B cell (primary cell): Measurements from ENCODE around the gene STRADB. TPM values are rescaled to one million over a fixed set of nuclear protein-coding genes. Genes with fewer than 3 reads are reported as not detected.
A peak's percentile ranks its signal among the peaks of the same experiment; 100 is the strongest.

Experiments
- ATAC-seq: fragments of 200-7000 bp; cut with Tn5 transposase; one replicate; pipeline ENCODE4 v1.10.0; 2021; ENCODE audit warnings: low read depth, mild to moderate bottlenecking, moderate number of reproducible peaks, moderate library complexity
- CTCF ChIA-PET: fragments of 350-600 bp; sonication (Branson Sonifier 250); formaldehyde crosslinking; loops from one replicate; lab custom pipeline; 2021; ENCODE audit warnings: antibody characterized with exemption, inconsistent platforms; lab: Charles Lee
- POLR2A ChIA-PET: fragments of 350-600 bp; sonication (Branson Sonifier 250); formaldehyde crosslinking; loops from one replicate; lab custom pipeline; 2021; ENCODE audit warnings: antibody characterized with exemption; lab: Charles Lee
- DNase-seq: peaks from one replicate; pipeline ENCODE4 v3.0.0; 2013
- H2AFZ ChIP-seq: 2 replicates; pipeline ENCODE4 v1.6.1; 2012; ENCODE audit warnings: mild to moderate bottlenecking, low read depth, low read length; ENCODE audit not compliant: insufficient read depth, poor library complexity, severe bottlenecking
- H3K27ac ChIP-seq, 2 donors: 1 replicate in 1 of 2; 2 replicates in 1 of 2; pipeline ENCODE4 v1.5.1; 2012 to 2013; ENCODE audit warnings: low read length in 2 of 2, mild to moderate bottlenecking in 2 of 2, moderate library complexity in 1 of 2
- H3K27me3 ChIP-seq, 4 experiments: fragments of 200-600 bp in 1 of 4; sonication (generic) in 1 of 4; replicated peaks in 1 of 4; 1 replicate in 2 of 4; 2 replicates in 2 of 4; pipeline versions ENCODE4 v1.6.1 to v1.7.0; 2013 to 2016; ENCODE audit warnings: low read length in 3 of 4, mild to moderate bottlenecking in 2 of 4, mixed read lengths in 1 of 4, moderate library complexity in 1 of 4; ENCODE audit not compliant: insufficient read depth in 4 of 4, control insufficient read depth in 3 of 4; ENCODE audit errors: control extremely low read depth in 1 of 4
- H3K36me3 ChIP-seq, 2 experiments: replicated peaks in 1 of 2; 1 replicate in 1 of 2; 2 replicates in 1 of 2; pipeline versions ENCODE4 v1.6.1 to v1.7.1; 2013; ENCODE audit warnings: low read length in 1 of 2; ENCODE audit not compliant: insufficient read depth in 2 of 2, control insufficient read depth in 1 of 2; ENCODE audit errors: control extremely low read depth in 1 of 2, extremely low read depth in 1 of 2
- H3K4me1 ChIP-seq, 2 donors: fragments of 200-600 bp in 1 of 2; sonication (generic) in 1 of 2; 1 replicate in 1 of 2; 2 replicates in 1 of 2; pipeline versions ENCODE4 v1.5.1 to v1.6.1; 2013 to 2017; ENCODE audit warnings: low read length in 2 of 2; ENCODE audit not compliant: control insufficient read depth in 2 of 2, insufficient read depth in 2 of 2
- H3K4me2 ChIP-seq: replicated peaks from 2 replicates; pipeline ENCODE3; 2012; ENCODE audit warnings: mild to moderate bottlenecking, low read depth, low read length; ENCODE audit not compliant: poor library complexity, severe bottlenecking
- H3K4me3 ChIP-seq, 5 experiments: fragments of 200-600 bp in 1 of 5; sonication (generic) in 1 of 5; 1 replicate in 3 of 5; 2 replicates in 2 of 5; pipeline versions ENCODE4 v1.5.1 to v1.7.0; 2011 to 2016; ENCODE audit warnings: low read length in 4 of 5, mild to moderate bottlenecking in 4 of 5, low read depth in 2 of 5, control low read depth in 1 of 5, moderate library complexity in 1 of 5; ENCODE audit not compliant: insufficient read depth in 1 of 5; ENCODE audit errors: control extremely low read depth in 1 of 5, extremely low read depth in 1 of 5
- H3K79me2 ChIP-seq: fragments of 200-600 bp; sonication (generic); one replicate; pipeline ENCODE4 v1.6.0; 2016; ENCODE audit warnings: low read length; ENCODE audit not compliant: control insufficient read depth, insufficient read depth
- H3K9ac ChIP-seq: fragments of 200-600 bp; sonication (generic); 2 replicates; pipeline ENCODE4 v1.6.1; 2017; ENCODE audit warnings: mild to moderate bottlenecking, low read length, moderate library complexity
- H3K9me3 ChIP-seq, 3 donors: one replicate each; pipeline versions ENCODE4 v1.6.1 to v1.7.1; 2013; ENCODE audit warnings: low read length in 2 of 3; ENCODE audit not compliant: control insufficient read depth in 2 of 3, insufficient read depth in 1 of 3; ENCODE audit errors: control extremely low read depth in 1 of 3
- H4K20me1 ChIP-seq: 2 replicates; pipeline ENCODE4 v1.6.0; 2012; ENCODE audit warnings: mild to moderate bottlenecking, low read length; ENCODE audit not compliant: insufficient read depth, control insufficient read depth, poor library complexity, severe bottlenecking
- H3K27ac Mint-ChIP-seq: one replicate; pipeline ENCODE4 v1.8.0; 2021; ENCODE audit warnings: mixed read lengths
- H3K27me3 Mint-ChIP-seq: one replicate; pipeline ENCODE4 v1.8.0; 2021; ENCODE audit warnings: mixed read lengths
- H3K4me1 Mint-ChIP-seq: one replicate; pipeline ENCODE4 v1.8.0; 2021; ENCODE audit warnings: mixed read lengths
- H3K4me3 Mint-ChIP-seq: one replicate; pipeline ENCODE4 v1.8.0; 2021; ENCODE audit warnings: mixed read lengths
- H3K9me3 Mint-ChIP-seq: one replicate; pipeline ENCODE4 v1.8.0; 2022; ENCODE audit warnings: mixed read lengths; ENCODE audit not compliant: insufficient read depth
- EZH2 ChIP-seq: IDR thresholded peaks from 2 replicates; pipeline ENCODE4 v1.6.1; 2012; ENCODE audit warnings: borderline replicate concordance, low read depth, mild to moderate bottlenecking, moderate library complexity, low read length; ENCODE audit not compliant: insufficient read depth, poor library complexity, severe bottlenecking
- WGBS: methylation state at CpG from one replicate; pipeline ENCODE4 v1.1.5; 2013; ENCODE audit warnings: missing lambda C conversion rate; ENCODE audit not compliant: insufficient coverage; 5-methylcytosine and 5-hydroxymethylcytosine counted together
- intact Hi-C: fragments of 100-400 bp; cut with micrococcal nuclease; formaldehyde crosslinking; loops from one replicate; pipeline ENCODE4 v1.10.0; 2022
- polyA plus RNA-seq: library from polyadenylated mRNA; depleted of rRNA; stranded (reverse); fragments of >200 nt; gene quantifications from 2 replicates; pipeline ENCODE4 v1.2.3, GENCODE V29; 2012
- total RNA-seq, 2 donors: library from RNA; stranded (reverse); fragments of 120-200 nt in 1 of 2; gene quantifications; 1 replicate in 1 of 2; 2 replicates in 1 of 2; pipeline versions ENCODE4 v1.2.3 to v1.2.4, GENCODE V29; 2013 to 2022
- TF ChIP-seq, protein P1 (sequence below): fragments of 200-600 bp; IDR thresholded peaks from one replicate; pipeline ENCODE4 v1.8.0; 2022; ENCODE audit warnings: antibody characterized with exemption, mild to moderate bottlenecking

The STRADB gene
- total and polyA plus RNA-seq, 2 donors (not counting 1 experiment from before 2014, with no cell fraction given) = 17.2 to 17.5 TPM

DNA sequence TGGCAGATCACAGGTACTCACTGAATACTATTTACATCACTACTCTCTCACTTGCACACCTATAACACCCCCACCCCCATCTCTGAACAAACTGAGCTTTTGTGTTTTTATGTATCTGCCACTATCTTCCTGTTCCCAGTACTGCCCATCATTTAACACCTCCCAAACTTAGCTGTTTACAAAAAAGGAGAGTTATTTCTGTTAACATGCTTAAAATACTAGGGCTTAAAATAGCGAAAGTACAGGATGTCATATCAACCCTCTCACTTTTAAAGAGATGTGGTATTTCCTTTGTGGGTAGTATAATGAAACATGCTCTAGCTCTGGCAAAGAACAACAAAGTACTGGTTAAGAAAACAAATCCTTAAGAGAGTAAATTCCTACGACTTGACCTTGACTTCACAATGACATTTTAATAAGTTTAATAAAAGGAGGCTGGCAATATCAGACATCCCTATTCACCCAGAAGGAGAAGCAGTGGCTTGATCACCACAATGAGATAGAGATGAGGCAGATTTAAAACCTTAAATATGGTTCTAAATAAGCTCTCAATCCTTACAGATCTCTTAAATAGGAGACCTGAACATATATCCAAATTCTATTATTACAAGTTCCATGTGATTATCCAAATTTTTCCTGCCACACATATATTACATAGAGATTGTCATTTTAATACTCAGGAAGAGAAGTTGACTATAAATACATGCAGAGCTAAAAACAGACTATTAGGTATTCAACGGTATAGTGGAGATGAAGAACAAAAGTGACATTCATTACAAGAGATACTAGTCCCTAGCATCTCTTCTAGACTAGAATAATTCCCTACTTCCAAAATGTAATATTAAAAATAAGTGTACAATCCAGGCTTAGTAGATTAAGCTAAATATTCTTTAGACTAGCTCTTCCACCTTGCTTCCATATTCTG lies 37.2 kb upstream of the STRADB start:
- Histone ChIP-seq H3K36me3 (peaks cover 0 to 2% of the 10 kb centered on the region in 2 experiments), H3K4me1 (peaks cover 45 to 68% of the 10 kb centered on the region in 2 donors), H3K27me3 (no peaks in the 10 kb centered on the region), H3K4me3 (peak overlapping the region in 4 of 5 experiments; percentile 16 to 60 (median 38)), H3K9me3 (peaks cover 0 to 5% (median 0%) of the 10 kb centered on the region in 3 donors), H3K9ac (peak overlapping the region; percentile 51), H3K79me2 (peaks cover 73% of the 10 kb centered on the region), H2AFZ (peak overlapping the region; percentile 48), H3K27ac (peak overlapping the region; percentile 82 to 84), H3K4me2 (peak overlapping the region; percentile 66), H4K20me1 (no peaks in the 10 kb centered on the region)
- ChIA-PET CTCF (interaction anchor here (1.2 to 1.6 kb wide), 2 partner anchors 11 to 51 kb away, joined by 4 to 6 read pairs; no protein-coding TSS in a partner anchor), POLR2A (no interaction called here)
- intact Hi-C loops = loop anchor here (5.0 kb wide), 1 partner anchor 33 kb away; no protein-coding TSS in a partner anchor
- no CpG with 5 or more reads among the region's 3 CpGs for WGBS
- DNase-seq (peak; percentile 38), ATAC-seq (peak; percentile 28)
- H3K27me3 Mint-ChIP-seq = no peaks in the 10 kb centered on the region
- H3K4me3 Mint-ChIP-seq = no peak overlapping the region
- no peak overlapping the region for H3K27ac Mint-ChIP-seq
- H3K4me1 Mint-ChIP-seq = peaks cover 10% of the 10 kb centered on the region
- TF ChIP-seq EZH2 = no peak
- TF ChIP-seq, protein P1, sequence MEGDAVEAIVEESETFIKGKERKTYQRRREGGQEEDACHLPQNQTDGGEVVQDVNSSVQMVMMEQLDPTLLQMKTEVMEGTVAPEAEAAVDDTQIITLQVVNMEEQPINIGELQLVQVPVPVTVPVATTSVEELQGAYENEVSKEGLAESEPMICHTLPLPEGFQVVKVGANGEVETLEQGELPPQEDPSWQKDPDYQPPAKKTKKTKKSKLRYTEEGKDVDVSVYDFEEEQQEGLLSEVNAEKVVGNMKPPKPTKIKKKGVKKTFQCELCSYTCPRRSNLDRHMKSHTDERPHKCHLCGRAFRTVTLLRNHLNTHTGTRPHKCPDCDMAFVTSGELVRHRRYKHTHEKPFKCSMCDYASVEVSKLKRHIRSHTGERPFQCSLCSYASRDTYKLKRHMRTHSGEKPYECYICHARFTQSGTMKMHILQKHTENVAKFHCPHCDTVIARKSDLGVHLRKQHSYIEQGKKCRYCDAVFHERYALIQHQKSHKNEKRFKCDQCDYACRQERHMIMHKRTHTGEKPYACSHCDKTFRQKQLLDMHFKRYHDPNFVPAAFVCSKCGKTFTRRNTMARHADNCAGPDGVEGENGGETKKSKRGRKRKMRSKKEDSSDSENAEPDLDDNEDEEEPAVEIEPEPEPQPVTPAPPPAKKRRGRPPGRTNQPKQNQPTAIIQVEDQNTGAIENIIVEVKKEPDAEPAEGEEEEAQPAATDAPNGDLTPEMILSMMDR = no peak
- H3K9me3 Mint-ChIP-seq = no peaks in the 10 kb centered on the region

DNA sequence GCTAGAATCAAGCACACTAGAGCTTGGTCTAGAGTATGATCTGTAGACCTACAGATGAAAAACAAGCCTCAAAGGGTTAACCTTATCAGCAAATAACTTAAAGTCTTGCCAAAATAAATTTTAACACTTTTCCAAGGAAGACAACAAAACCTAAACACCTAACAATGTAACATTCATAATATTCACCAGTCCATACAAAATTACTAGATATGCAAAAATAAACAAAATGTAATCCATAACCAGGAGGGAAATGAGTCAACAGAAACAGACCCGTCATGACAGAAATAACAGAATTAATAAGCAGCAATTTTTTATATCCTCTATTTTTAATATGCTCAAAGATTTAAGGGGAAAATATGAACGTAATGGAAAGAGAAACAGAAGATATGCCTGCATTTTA lies 36.4 kb upstream of the STRADB start:
- Histone ChIP-seq H3K27me3 (no peaks in the 10 kb centered on the region), H3K9me3 (peaks cover 0 to under 1% (median 0%) of the 10 kb centered on the region in 3 donors), H3K79me2 (peaks cover 65% of the 10 kb centered on the region), H3K9ac (peak overlapping the region; percentile 51), H3K4me2 (peak overlapping the region; percentile 66), H3K27ac (peak overlapping the region; percentile 82 to 84), H4K20me1 (no peaks in the 10 kb centered on the region), H3K36me3 (peaks cover 2 to 5% of the 10 kb centered on the region in 2 experiments), H3K4me1 (peaks cover 45 to 71% of the 10 kb centered on the region in 2 donors), H3K4me3 (peak overlapping the region in 1 of 5 experiments; percentile 60), H2AFZ (no peak overlapping the region)
- DNase-seq (no peak), ATAC-seq (no peak)
- ChIA-PET CTCF (interaction anchor here (1.2 to 1.6 kb wide), 2 partner anchors 11 to 52 kb away, joined by 4 to 6 read pairs; no protein-coding TSS in a partner anchor), POLR2A (no interaction called here)
- H3K27me3 Mint-ChIP-seq = no peaks in the 10 kb centered on the region
- H3K4me3 Mint-ChIP-seq = no peak overlapping the region
- TF ChIP-seq, protein P1 = no peak
- TF ChIP-seq EZH2 = no peak
- WGBS = no CpG with 5 or more reads among the region's 2 CpGs
- intact Hi-C loops = no loop called here
- peaks cover 17% of the 10 kb centered on the region for H3K4me1 Mint-ChIP-seq
- H3K27ac Mint-ChIP-seq = no peak overlapping the region
- no peaks in the 10 kb centered on the region for H3K9me3 Mint-ChIP-seq
